Loucy (cell line): ENCODE data around the gene KRT14.

Experiments
- H2AFZ ChIP-seq: fragments of 200-600 bp; sonication (generic); 2 replicates; pipeline ENCODE4 v1.6.0; 2016; ENCODE audit warnings: antibody characterized with exemption, mild to moderate bottlenecking, low read length, moderate library complexity
- H3F3A ChIP-seq: fragments of 200-600 bp; 2 replicates; pipeline ENCODE4 v1.6.0; 2016; ENCODE audit warnings: antibody characterized with exemption, low read depth, mild to moderate bottlenecking
- H3K27me3 ChIP-seq: fragments of 200-600 bp; sonication (generic); 2 replicates; pipeline ENCODE4 v1.6.1; 2014; ENCODE audit warnings: low read length, mild to moderate bottlenecking; ENCODE audit not compliant: insufficient read depth, poor library complexity, severe bottlenecking
- H3K36me3 ChIP-seq: fragments of 200-600 bp; sonication (generic); 2 replicates; pipeline ENCODE4 v1.6.1; 2016; ENCODE audit warnings: low read length; ENCODE audit not compliant: insufficient read depth
- H3K4me1 ChIP-seq: fragments of 200-600 bp; sonication (generic); 2 replicates; pipeline ENCODE4 v1.5.1; 2014; ENCODE audit warnings: low read length, mild to moderate bottlenecking; ENCODE audit not compliant: insufficient read depth, poor library complexity, severe bottlenecking
- H3K4me2 ChIP-seq: fragments of 200-600 bp; sonication (generic); 2 replicates; pipeline ENCODE4 v1.6.0; 2014; ENCODE audit warnings: antibody characterized with exemption, low read length, low read depth, mild to moderate bottlenecking; ENCODE audit not compliant: poor library complexity, severe bottlenecking
- H3K4me3 ChIP-seq: fragments of 200-600 bp; sonication (generic); 2 replicates; pipeline ENCODE4 v1.5.1; 2014; ENCODE audit warnings: low read length, mild to moderate bottlenecking, mixed read lengths; ENCODE audit not compliant: poor library complexity, severe bottlenecking
- H3K79me2 ChIP-seq: fragments of 200-600 bp; sonication (generic); 2 replicates; pipeline ENCODE4 v1.6.1; 2014; ENCODE audit warnings: low read length; ENCODE audit not compliant: insufficient read depth
- H3K9ac ChIP-seq: fragments of 200-600 bp; sonication (generic); 2 replicates; pipeline ENCODE4 v1.6.0; 2014; ENCODE audit warnings: mild to moderate bottlenecking, low read depth, low read length, moderate library complexity; ENCODE audit not compliant: poor library complexity, severe bottlenecking
- H3K9me2 ChIP-seq: fragments of 200-600 bp; sonication (generic); replicated peaks from 2 replicates; pipeline ENCODE4 v1.6.1; 2016; ENCODE audit warnings: low read depth, low read length, mixed read lengths
- H3K9me3 ChIP-seq: fragments of 200-600 bp; sonication (generic); 2 replicates; pipeline ENCODE4 v1.6.1; 2014; ENCODE audit warnings: mild to moderate bottlenecking, antibody characterized with exemption, low read length, low read depth; ENCODE audit not compliant: insufficient read depth
- H4K20me1 ChIP-seq: fragments of 200-600 bp; sonication (generic); 2 replicates; pipeline ENCODE4 v1.6.0; 2014; ENCODE audit warnings: antibody characterized with exemption, low read length, mild to moderate bottlenecking; ENCODE audit not compliant: insufficient read depth, poor library complexity, severe bottlenecking
- EZH2phosphoT487 ChIP-seq: fragments of 200-600 bp; IDR thresholded peaks from 2 replicates; pipeline ENCODE4 v1.6.1; 2018; ENCODE audit warnings: antibody characterized with exemption, mild to moderate bottlenecking, moderate library complexity, borderline replicate concordance
- TF ChIP-seq, protein P1 (sequence below): fragments of 200-600 bp; sonication (generic); conservative IDR thresholded peaks from 2 replicates; pipeline ENCODE4 v1.5.1; 2014; ENCODE audit warnings: mild to moderate bottlenecking, antibody characterized with exemption, low read length

The KRT14 gene

DNA sequence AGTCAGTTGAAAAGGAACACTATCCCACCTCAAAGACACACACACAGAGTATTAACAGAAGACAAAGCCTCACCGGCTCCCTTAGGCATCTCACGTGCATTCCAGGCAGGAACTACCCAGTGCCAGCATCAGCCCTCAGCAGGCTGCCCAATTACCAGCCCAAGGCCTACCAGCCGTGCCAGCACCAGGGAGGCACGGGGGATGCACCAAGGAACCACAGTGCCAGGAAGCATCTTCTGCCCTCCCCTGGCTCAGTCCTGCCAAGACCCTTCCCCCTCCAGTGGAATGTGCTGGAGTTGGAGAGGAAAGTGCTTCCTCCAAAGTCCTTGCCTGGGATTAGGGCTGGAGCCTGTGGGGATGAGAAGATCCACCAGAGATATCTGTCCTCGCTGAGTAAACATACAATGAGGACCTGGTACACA is 47.6 kb downstream of the KRT14 start:
- Histone ChIP-seq H3K4me1 (no peaks in the 10 kb centered on the region), H3K9me3 (no peaks in the 10 kb centered on the region), H3F3A (no peaks in the 10 kb centered on the region), H3K79me2 (no peaks in the 10 kb centered on the region), H3K4me3 (no peak overlapping the region), H3K9ac (no peak overlapping the region), H3K27me3 (no peaks in the 10 kb centered on the region), H2AFZ (no peak overlapping the region), H4K20me1 (no peaks in the 10 kb centered on the region), H3K4me2 (no peak overlapping the region), H3K9me2 (no peaks in the 10 kb centered on the region), H3K36me3 (no peaks in the 10 kb centered on the region)
- TF ChIP-seq EZH2phosphoT487 = no peak
- TF ChIP-seq, protein P1, sequence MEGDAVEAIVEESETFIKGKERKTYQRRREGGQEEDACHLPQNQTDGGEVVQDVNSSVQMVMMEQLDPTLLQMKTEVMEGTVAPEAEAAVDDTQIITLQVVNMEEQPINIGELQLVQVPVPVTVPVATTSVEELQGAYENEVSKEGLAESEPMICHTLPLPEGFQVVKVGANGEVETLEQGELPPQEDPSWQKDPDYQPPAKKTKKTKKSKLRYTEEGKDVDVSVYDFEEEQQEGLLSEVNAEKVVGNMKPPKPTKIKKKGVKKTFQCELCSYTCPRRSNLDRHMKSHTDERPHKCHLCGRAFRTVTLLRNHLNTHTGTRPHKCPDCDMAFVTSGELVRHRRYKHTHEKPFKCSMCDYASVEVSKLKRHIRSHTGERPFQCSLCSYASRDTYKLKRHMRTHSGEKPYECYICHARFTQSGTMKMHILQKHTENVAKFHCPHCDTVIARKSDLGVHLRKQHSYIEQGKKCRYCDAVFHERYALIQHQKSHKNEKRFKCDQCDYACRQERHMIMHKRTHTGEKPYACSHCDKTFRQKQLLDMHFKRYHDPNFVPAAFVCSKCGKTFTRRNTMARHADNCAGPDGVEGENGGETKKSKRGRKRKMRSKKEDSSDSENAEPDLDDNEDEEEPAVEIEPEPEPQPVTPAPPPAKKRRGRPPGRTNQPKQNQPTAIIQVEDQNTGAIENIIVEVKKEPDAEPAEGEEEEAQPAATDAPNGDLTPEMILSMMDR = no peak

DNA sequence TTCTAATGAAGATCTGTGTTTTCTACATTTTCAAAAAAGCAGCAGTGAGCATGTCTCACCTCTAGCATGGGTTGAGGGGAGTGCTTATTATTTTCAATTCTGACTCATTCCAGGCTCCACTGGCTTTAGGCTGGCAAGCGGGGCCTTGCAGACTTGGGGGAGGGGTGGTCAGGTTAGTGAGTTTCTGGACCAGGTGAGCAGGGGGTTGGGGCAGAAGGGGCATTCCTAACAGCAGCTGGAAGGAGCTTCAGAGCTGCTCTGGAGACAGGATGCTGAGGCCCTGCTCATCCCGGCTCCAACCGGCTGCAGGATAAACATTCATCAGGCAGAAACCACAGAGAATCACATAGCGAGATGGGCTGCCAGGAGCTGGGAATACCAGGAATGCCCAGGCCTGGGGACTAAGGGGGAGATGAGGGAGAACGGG is 48.1 kb downstream of the KRT14 start:
- Histone ChIP-seq H3K9me2 (no peaks in the 10 kb centered on the region), H3K4me3 (no peak overlapping the region), H3K9ac (no peak overlapping the region), H2AFZ (no peak overlapping the region), H3K36me3 (no peaks in the 10 kb centered on the region), H3K4me2 (no peak overlapping the region), H3K79me2 (no peaks in the 10 kb centered on the region), H3K4me1 (no peaks in the 10 kb centered on the region), H4K20me1 (no peaks in the 10 kb centered on the region), H3K27me3 (no peaks in the 10 kb centered on the region), H3F3A (no peaks in the 10 kb centered on the region), H3K9me3 (no peaks in the 10 kb centered on the region)
- TF ChIP-seq EZH2phosphoT487 = no peak
- TF ChIP-seq, protein P1 = no peak

DNA sequence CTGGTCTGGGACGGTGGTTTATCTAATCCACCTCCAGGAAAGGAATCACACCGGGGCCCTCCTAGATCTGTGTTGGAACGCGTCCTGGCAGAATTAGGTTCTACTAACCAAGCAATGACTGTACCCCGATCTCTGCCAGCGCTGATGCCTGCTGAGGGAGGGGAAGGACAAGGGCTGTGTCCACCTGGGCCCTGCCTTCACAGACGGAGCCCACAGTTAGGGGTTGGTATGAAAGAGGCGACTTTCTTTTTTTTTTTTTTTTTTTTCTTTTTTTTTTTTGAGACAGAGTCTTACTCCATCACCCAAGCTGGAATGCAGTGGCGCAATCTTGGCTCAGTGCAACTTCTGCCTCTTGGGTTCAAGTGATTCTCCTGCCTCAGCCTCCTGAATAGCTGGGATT is 48.7 kb downstream of the KRT14 start:
- H3K27me3 ChIP-seq = no peaks in the 10 kb centered on the region
- H3K4me2 ChIP-seq = no peak overlapping the region
- H2AFZ ChIP-seq = no peak overlapping the region
- H3K36me3 ChIP-seq = no peaks in the 10 kb centered on the region
- no peaks in the 10 kb centered on the region for H3K9me2 ChIP-seq
- no peaks in the 10 kb centered on the region for H3K4me1 ChIP-seq
- no peaks in the 10 kb centered on the region for H3K9me3 ChIP-seq
- no peaks in the 10 kb centered on the region for H3K79me2 ChIP-seq
- H3K4me3 ChIP-seq = no peak overlapping the region
- TF ChIP-seq, protein P1 = no peak
- no peak for TF ChIP-seq EZH2phosphoT487
- no peak overlapping the region for H3K9ac ChIP-seq
- H4K20me1 ChIP-seq = no peaks in the 10 kb centered on the region
- H3F3A ChIP-seq = no peaks in the 10 kb centered on the region
